ENCODE measurements around the gene POLN.

DNA sequence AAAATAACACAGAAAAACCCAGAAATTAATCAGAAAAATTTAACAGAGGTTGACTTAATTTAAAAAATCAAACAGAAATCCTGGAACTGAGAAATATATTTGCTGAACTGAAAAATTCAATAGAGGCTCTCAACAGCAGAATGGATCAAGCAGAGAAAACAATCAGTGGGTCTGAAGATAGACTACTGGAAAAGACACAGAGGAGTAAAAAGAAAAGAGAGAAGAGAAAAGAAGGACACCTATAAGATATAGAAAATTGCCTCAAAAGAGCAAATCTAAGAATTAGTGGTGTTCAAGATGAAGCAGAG is 55.1 kb downstream of the POLN start:
- TF ChIP-seq, protein P1, sequence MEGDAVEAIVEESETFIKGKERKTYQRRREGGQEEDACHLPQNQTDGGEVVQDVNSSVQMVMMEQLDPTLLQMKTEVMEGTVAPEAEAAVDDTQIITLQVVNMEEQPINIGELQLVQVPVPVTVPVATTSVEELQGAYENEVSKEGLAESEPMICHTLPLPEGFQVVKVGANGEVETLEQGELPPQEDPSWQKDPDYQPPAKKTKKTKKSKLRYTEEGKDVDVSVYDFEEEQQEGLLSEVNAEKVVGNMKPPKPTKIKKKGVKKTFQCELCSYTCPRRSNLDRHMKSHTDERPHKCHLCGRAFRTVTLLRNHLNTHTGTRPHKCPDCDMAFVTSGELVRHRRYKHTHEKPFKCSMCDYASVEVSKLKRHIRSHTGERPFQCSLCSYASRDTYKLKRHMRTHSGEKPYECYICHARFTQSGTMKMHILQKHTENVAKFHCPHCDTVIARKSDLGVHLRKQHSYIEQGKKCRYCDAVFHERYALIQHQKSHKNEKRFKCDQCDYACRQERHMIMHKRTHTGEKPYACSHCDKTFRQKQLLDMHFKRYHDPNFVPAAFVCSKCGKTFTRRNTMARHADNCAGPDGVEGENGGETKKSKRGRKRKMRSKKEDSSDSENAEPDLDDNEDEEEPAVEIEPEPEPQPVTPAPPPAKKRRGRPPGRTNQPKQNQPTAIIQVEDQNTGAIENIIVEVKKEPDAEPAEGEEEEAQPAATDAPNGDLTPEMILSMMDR (IDR thresholded peaks at IDR 0.05): no peak
- TF ChIP-seq POLR2A (IDR thresholded peaks at IDR 0.05): no peak

All from uterus (tissue), 2 donors.